ENCODE data around the gene PDSS1.

PDSS1 gene

GRCh38 chr10:26717476-26717875, 20.0 kb downstream of the PDSS1 start:
- H3K9me3 ChIP-seq (ENCODE audit: control insufficient read depth, insufficient read depth, low read length): no peaks in the 10 kb centered on the region
- no peak for DNase-seq (ENCODE audit: low read depth, low spot score)
- H3K4me3 ChIP-seq (ENCODE audit: low read length): no peak overlapping the region
- no CpG with 5 or more reads among the region's 7 CpGs for WGBS (ENCODE audit: insufficient coverage, insufficient read length)
- H3K36me3 ChIP-seq (ENCODE audit: control insufficient read depth, insufficient read depth, low read length): no peaks in the 10 kb centered on the region; the same call in 1 of the 2 replicates
- H3K27ac ChIP-seq (ENCODE audit: low read length): no peak overlapping the region
- no peaks in the 10 kb centered on the region for H3K27me3 ChIP-seq (ENCODE audit: control insufficient read depth, insufficient read depth, low read length)
- H3K4me1 ChIP-seq (ENCODE audit: control insufficient read depth, insufficient read depth, low read length): no peaks in the 10 kb centered on the region

GRCh38 chr10:26721561-26721960, 24.1 kb downstream of the PDSS1 start:
- no peaks in the 10 kb centered on the region for H3K36me3 ChIP-seq (ENCODE audit: control insufficient read depth, insufficient read depth, low read length)
- no peaks in the 10 kb centered on the region for H3K4me1 ChIP-seq (ENCODE audit: control insufficient read depth, insufficient read depth, low read length)
- no peak overlapping the region for H3K27ac ChIP-seq (ENCODE audit: low read length)
- H3K9me3 ChIP-seq (ENCODE audit: control insufficient read depth, insufficient read depth, low read length): no peaks in the 10 kb centered on the region
- H3K27me3 ChIP-seq (ENCODE audit: control insufficient read depth, insufficient read depth, low read length): no peaks in the 10 kb centered on the region
- H3K4me3 ChIP-seq (ENCODE audit: low read length): no peak overlapping the region
- no CpG with 5 or more reads among the region's 7 CpGs for WGBS (ENCODE audit: insufficient coverage, insufficient read length)
- DNase-seq (ENCODE audit: low read depth, low spot score): no peak

GRCh38 chr10:26723016-26723415, 25.5 kb downstream of the PDSS1 start:
- no peak for DNase-seq (ENCODE audit: low read depth, low spot score)
- no CpG with 5 or more reads among the region's 4 CpGs for WGBS (ENCODE audit: insufficient coverage, insufficient read length)
- no peaks in the 10 kb centered on the region for H3K4me1 ChIP-seq (ENCODE audit: control insufficient read depth, insufficient read depth, low read length)
- no peaks in the 10 kb centered on the region for H3K27me3 ChIP-seq (ENCODE audit: control insufficient read depth, insufficient read depth, low read length)
- no peak overlapping the region for H3K27ac ChIP-seq (ENCODE audit: low read length)
- H3K4me3 ChIP-seq (ENCODE audit: low read length): no peak overlapping the region
- no peaks in the 10 kb centered on the region for H3K36me3 ChIP-seq (ENCODE audit: control insufficient read depth, insufficient read depth, low read length)
- no peaks in the 10 kb centered on the region for H3K9me3 ChIP-seq (ENCODE audit: control insufficient read depth, insufficient read depth, low read length)

DNA sequence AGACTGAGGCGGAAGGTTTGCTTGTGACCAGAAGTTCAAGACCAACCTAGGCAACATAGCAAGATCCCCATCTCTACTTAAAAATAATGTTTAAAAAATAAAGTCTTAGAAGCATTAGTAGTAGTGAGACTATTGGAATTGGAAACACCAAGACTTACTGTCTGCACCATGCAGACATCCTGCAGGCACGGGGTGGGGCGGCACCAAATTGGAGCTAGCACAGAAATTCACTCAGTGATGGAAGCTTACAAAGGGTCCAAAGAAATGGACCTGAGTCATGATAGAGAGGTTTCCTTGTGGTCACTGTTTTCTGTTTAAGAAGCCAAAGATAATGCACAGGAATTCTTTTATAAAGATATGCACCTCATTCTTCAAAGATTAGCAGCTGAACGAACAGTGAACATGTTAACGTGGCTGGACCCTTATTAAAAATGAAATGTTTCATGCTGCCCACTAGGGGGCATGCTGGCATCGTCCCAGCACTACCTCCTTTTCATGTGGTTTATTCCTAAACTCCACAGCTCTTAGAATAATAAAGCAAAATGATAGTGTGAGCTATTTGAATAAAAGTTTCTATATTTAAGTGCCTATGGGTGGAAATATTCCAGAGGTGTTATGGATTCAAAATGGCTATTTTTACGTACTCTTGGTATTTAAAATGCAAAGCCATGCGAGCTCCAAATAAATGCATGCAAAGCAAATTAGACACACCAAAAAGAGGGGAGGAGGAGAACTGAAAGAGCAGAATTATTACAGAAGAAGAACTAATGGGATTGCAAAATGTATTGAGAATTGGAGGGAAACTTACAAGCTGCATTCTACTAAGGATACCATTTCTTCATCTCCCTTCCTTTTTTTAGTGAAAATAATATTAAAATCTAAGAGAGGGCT, 28.6 kb downstream of the PDSS1 start:
- H3K27ac ChIP-seq (ENCODE audit: low read length): no peak overlapping the region
- H3K4me3 ChIP-seq (ENCODE audit: low read length): no peak overlapping the region
- DNase-seq (ENCODE audit: low read depth, low spot score): peak; percentile 2
- H3K4me1 ChIP-seq (ENCODE audit: control insufficient read depth, insufficient read depth, low read length): no peaks in the 10 kb centered on the region
- WGBS (ENCODE audit: insufficient coverage, insufficient read length): no CpG with 5 or more reads among the region's 8 CpGs
- H3K36me3 ChIP-seq (ENCODE audit: control insufficient read depth, insufficient read depth, low read length): peaks cover 2% of the 10 kb centered on the region; the same call in 1 of the 2 replicates
- H3K27me3 ChIP-seq (ENCODE audit: control insufficient read depth, insufficient read depth, low read length): no peaks in the 10 kb centered on the region
- no peaks in the 10 kb centered on the region for H3K9me3 ChIP-seq (ENCODE audit: control insufficient read depth, insufficient read depth, low read length)

DNA sequence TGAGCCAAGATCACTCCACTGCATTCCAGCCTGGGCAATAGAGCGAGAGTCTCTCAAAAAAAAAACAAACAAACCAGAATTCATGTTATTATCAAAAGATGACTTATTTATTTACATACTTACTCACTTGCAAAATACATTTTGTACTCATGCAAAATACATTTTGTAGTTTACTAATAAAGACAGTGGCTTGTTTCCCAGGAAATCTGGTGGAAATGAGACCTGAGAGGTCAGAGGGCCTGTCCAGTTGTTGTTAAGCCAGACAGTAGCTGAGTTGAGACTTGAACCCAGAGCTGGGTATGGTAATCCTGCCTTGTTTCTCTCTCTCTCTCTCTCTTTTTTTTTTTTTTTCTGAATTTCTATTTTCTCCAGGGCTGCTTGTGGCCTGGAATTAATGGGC, 29.5 kb downstream of the PDSS1 start:
- Histone ChIP-seq H3K27ac (ENCODE audit: low read length) (no peak overlapping the region), H3K27me3 (ENCODE audit: control insufficient read depth, insufficient read depth, low read length) (no peaks in the 10 kb centered on the region), H3K9me3 (ENCODE audit: control insufficient read depth, insufficient read depth, low read length) (no peaks in the 10 kb centered on the region), H3K36me3 (ENCODE audit: control insufficient read depth, insufficient read depth, low read length) (peaks cover 2% of the 10 kb centered on the region; the same call in 1 of the 2 replicates), H3K4me3 (ENCODE audit: low read length) (no peak overlapping the region), H3K4me1 (ENCODE audit: control insufficient read depth, insufficient read depth, low read length) (no peaks in the 10 kb centered on the region)
- no CpG with 5 or more reads among the region's 1 CpG for WGBS (ENCODE audit: insufficient coverage, insufficient read length)
- DNase-seq (ENCODE audit: low read depth, low spot score): no peak

- no CpG with 5 or more reads among the region's 7 CpGs for WGBS (ENCODE audit: insufficient coverage, insufficient read length)
- no peaks in the 10 kb centered on the region for H3K27me3 ChIP-seq (ENCODE audit: control insufficient read depth, insufficient read depth, low read length)
- no peaks in the 10 kb centered on the region for H3K4me1 ChIP-seq (ENCODE audit: control insufficient read depth, insufficient read depth, low read length)
- no peak overlapping the region for H3K27ac ChIP-seq (ENCODE audit: low read length)
- peaks cover 2% of the 10 kb centered on the region; the same call in 1 of the 2 replicates for H3K36me3 ChIP-seq (ENCODE audit: control insufficient read depth, insufficient read depth, low read length)
- H3K4me3 ChIP-seq (ENCODE audit: low read length): no peak overlapping the region
- no peak for DNase-seq (ENCODE audit: low read depth, low spot score)
- no peaks in the 10 kb centered on the region for H3K9me3 ChIP-seq (ENCODE audit: control insufficient read depth, insufficient read depth, low read length)
Observed at GRCh38 chr10:26728957-26729356, 31.5 kb downstream of the PDSS1 start.

DNA sequence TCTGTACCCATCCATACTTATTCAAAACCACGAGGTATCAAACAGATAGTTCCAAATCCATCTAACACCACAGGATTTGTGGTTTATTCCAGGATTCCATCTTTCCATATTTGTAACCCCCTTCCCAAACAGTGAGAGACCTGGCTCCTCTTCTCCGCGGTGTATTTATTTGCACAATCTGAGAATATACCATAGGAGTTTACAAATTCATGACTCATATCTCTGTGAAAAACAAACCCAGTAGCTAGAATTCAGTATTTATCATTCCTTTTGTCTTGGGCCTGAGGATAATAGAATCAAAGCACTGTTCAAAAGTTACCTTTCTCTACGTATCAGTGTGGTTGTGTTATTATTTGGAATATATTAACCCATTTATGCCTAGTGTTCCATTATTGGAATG, 31.9 kb downstream of the PDSS1 start:
- Histone ChIP-seq H3K9me3 (ENCODE audit: control insufficient read depth, insufficient read depth, low read length) (no peaks in the 10 kb centered on the region), H3K4me3 (ENCODE audit: low read length) (no peak overlapping the region), H3K27me3 (ENCODE audit: control insufficient read depth, insufficient read depth, low read length) (no peaks in the 10 kb centered on the region), H3K27ac (ENCODE audit: low read length) (no peak overlapping the region), H3K4me1 (ENCODE audit: control insufficient read depth, insufficient read depth, low read length) (no peaks in the 10 kb centered on the region), H3K36me3 (ENCODE audit: control insufficient read depth, insufficient read depth, low read length) (peaks cover 2% of the 10 kb centered on the region; the same call in 1 of the 2 replicates)
- no CpG with 5 or more reads among the region's 4 CpGs for WGBS (ENCODE audit: insufficient coverage, insufficient read length)
- DNase-seq (ENCODE audit: low read depth, low spot score): no peak

GRCh38 chr10:26730552-26730951, 33.1 kb downstream of the PDSS1 start:
- no peak overlapping the region for H3K27ac ChIP-seq (ENCODE audit: low read length)
- H3K27me3 ChIP-seq (ENCODE audit: control insufficient read depth, insufficient read depth, low read length): no peaks in the 10 kb centered on the region
- no CpG with 5 or more reads among the region's 2 CpGs for whole genome bisulfite sequencing (ENCODE audit: insufficient coverage, insufficient read length)
- peaks cover 6% of the 10 kb centered on the region; the same call in 1 of the 2 replicates for H3K36me3 ChIP-seq (ENCODE audit: control insufficient read depth, insufficient read depth, low read length)
- H3K4me1 ChIP-seq (ENCODE audit: control insufficient read depth, insufficient read depth, low read length): no peaks in the 10 kb centered on the region
- H3K9me3 ChIP-seq (ENCODE audit: control insufficient read depth, insufficient read depth, low read length): no peaks in the 10 kb centered on the region
- no peak overlapping the region for H3K4me3 ChIP-seq (ENCODE audit: low read length)
- no peak for DNase-seq (ENCODE audit: low read depth, low spot score)

DNA sequence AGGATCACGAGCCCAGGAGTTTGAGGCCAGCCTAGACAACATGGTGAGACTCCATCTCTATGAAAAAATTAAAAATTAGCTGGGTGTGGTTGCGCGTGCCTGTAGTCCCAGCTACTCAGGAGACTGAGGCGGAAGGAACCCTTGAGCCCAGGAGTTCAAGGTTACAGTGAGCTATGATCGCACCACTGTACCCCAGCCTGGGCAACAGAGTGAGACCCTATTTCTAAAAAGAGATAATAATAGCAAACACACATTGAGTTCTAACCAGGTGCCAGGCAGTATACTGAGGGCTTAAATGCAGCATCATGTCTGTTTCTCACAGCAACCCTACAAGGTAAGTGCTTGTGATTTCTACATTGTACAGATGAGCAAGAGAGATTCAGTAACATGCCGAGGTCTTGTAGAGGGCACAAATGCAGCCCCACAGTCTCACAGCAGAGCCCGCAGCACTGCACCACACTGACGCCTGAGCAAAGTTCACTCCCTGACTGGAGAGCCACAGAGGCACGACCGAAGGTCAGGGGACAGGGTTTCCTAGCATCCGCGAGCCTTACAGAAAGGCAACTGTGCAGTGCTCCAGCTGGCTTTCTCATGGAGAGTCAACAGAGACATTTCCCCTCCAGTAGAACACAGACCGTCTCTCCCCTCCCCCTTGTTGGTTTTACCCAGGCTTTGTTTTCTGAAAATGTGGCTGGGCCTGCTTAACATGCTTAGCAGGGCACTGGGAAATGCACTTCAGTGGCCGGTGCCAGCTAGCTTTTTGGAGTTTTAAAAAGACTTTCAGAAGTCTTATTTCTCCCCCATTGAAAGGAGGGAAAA, 36.5 kb downstream of the PDSS1 start:
- no CpG with 5 or more reads among the region's 14 CpGs for WGBS (ENCODE audit: insufficient coverage, insufficient read length)
- Histone ChIP-seq H3K27me3 (ENCODE audit: control insufficient read depth, insufficient read depth, low read length) (no peaks in the 10 kb centered on the region), H3K4me3 (ENCODE audit: low read length) (no peak overlapping the region), H3K4me1 (ENCODE audit: control insufficient read depth, insufficient read depth, low read length) (no peaks in the 10 kb centered on the region), H3K9me3 (ENCODE audit: control insufficient read depth, insufficient read depth, low read length) (no peaks in the 10 kb centered on the region), H3K36me3 (ENCODE audit: control insufficient read depth, insufficient read depth, low read length) (peaks cover 13% of the 10 kb centered on the region; the same call in 1 of the 2 replicates), H3K27ac (ENCODE audit: low read length) (no peak overlapping the region)
- DNase-seq (ENCODE audit: low read depth, low spot score): no peak

- peaks cover 14% of the 10 kb centered on the region; the same call in 1 of the 2 replicates for H3K36me3 ChIP-seq (ENCODE audit: control insufficient read depth, insufficient read depth, low read length)
- DNase-seq (ENCODE audit: low read depth, low spot score): no peak
- no peaks in the 10 kb centered on the region for H3K9me3 ChIP-seq (ENCODE audit: control insufficient read depth, insufficient read depth, low read length)
- no peak overlapping the region for H3K4me3 ChIP-seq (ENCODE audit: low read length)
- WGBS (ENCODE audit: insufficient coverage, insufficient read length): no CpG with 5 or more reads among the region's 4 CpGs
- no peak overlapping the region for H3K27ac ChIP-seq (ENCODE audit: low read length)
- no peaks in the 10 kb centered on the region for H3K27me3 ChIP-seq (ENCODE audit: control insufficient read depth, insufficient read depth, low read length)
- no peaks in the 10 kb centered on the region for H3K4me1 ChIP-seq (ENCODE audit: control insufficient read depth, insufficient read depth, low read length)
Observed at GRCh38 chr10:26735435-26735834, 37.9 kb downstream of the PDSS1 start.
